ENCODE results near the gene LSG1. TPM values are rescaled to one million over a fixed set of nuclear protein-coding genes. Genes with fewer than 3 reads are reported as not detected.

LSG1 gene
- total RNA-seq, 1 donor from 2014 or later, result 41.2 TPM

GRCh38 chr3:194617143-194617671, 54.8 kb downstream of the LSG1 start:
- no peaks in the 10 kb centered on the region for H3K4me1 ChIP-seq
- no peaks in the 10 kb centered on the region for H4K20me1 ChIP-seq (ENCODE audit: low read depth)
- no peak overlapping the region for H3K27ac Mint-ChIP-seq
- no peak for TF ChIP-seq EZH2phosphoT487 (IDR thresholded peaks at IDR 0.05)
- no peak for TF ChIP-seq EZH2 (IDR thresholded peaks at IDR 0.05)
- no peak for TF ChIP-seq CTCF (IDR thresholded peaks at IDR 0.05)
- no peak overlapping the region for H2AFZ ChIP-seq (replicated peaks)
- H3K79me2 ChIP-seq (ENCODE audit: low read depth), result no peaks in the 10 kb centered on the region
- H3K9me3 Mint-ChIP-seq, result no peaks in the 10 kb centered on the region
- H3K4me3 ChIP-seq, result no peak overlapping the region
- no peak overlapping the region for H3K4me3 Mint-ChIP-seq
- no peaks in the 10 kb centered on the region for H3K36me3 ChIP-seq
- no peaks in the 10 kb centered on the region for H3F3A ChIP-seq (ENCODE audit: low read depth)
- H3K27ac ChIP-seq, result no peak overlapping the region
- H3K27me3 Mint-ChIP-seq (ENCODE audit: insufficient read depth, low read depth), result peaks cover 5% of the 10 kb centered on the region
- H3K4me2 ChIP-seq, result no peak overlapping the region
- H3K9me3 ChIP-seq (ENCODE audit: low read depth), result no peaks in the 10 kb centered on the region
- H3K36me3 Mint-ChIP-seq, result peaks cover 10% of the 10 kb centered on the region
- DNase-seq (ENCODE audit: low spot score), result no peak
- H3K4me1 Mint-ChIP-seq, result peaks cover 2% of the 10 kb centered on the region
- H3K9ac ChIP-seq, result peak overlapping the region; percentile 32
- no peaks in the 10 kb centered on the region for H3K27me3 ChIP-seq

GRCh38 chr3:194615226-194615625, 56.8 kb downstream of the LSG1 start:
- no peak for DNase-seq (ENCODE audit: low spot score)
- Histone ChIP-seq H3K9me3 (ENCODE audit: low read depth) (no peaks in the 10 kb centered on the region), H3K4me2 (no peak overlapping the region), H3K79me2 (ENCODE audit: low read depth) (no peaks in the 10 kb centered on the region), H3F3A (ENCODE audit: low read depth) (no peaks in the 10 kb centered on the region), H3K27ac (no peak overlapping the region), H3K27me3 (no peaks in the 10 kb centered on the region), H3K9ac (no peak overlapping the region), H3K36me3 (no peaks in the 10 kb centered on the region), H3K4me3 (no peak overlapping the region), H4K20me1 (ENCODE audit: low read depth) (no peaks in the 10 kb centered on the region), H2AFZ (replicated peaks) (no peak overlapping the region), H3K4me1 (no peaks in the 10 kb centered on the region)
- Mint-ChIP-seq H3K4me3 (no peak overlapping the region), H3K9me3 (no peaks in the 10 kb centered on the region), H3K27ac (no peak overlapping the region), H3K27me3 (ENCODE audit: insufficient read depth, low read depth) (peaks cover 5% of the 10 kb centered on the region), H3K36me3 (peaks cover 10% of the 10 kb centered on the region), H3K4me1 (no peaks in the 10 kb centered on the region)
- no peak for TF ChIP-seq EZH2 (IDR thresholded peaks at IDR 0.05)
- no peak for TF ChIP-seq EZH2phosphoT487 (IDR thresholded peaks at IDR 0.05)
- no peak for TF ChIP-seq CTCF (IDR thresholded peaks at IDR 0.05)

GRCh38 chr3:194612221-194612620, 59.8 kb downstream of the LSG1 start:
- Histone ChIP-seq H3K27me3 (no peaks in the 10 kb centered on the region), H3K36me3 (no peaks in the 10 kb centered on the region), H3K4me3 (no peak overlapping the region), H3K27ac (no peak overlapping the region), H3K9ac (no peak overlapping the region), H3F3A (ENCODE audit: low read depth) (no peaks in the 10 kb centered on the region), H3K4me1 (no peaks in the 10 kb centered on the region), H3K79me2 (ENCODE audit: low read depth) (no peaks in the 10 kb centered on the region), H4K20me1 (ENCODE audit: low read depth) (no peaks in the 10 kb centered on the region), H3K9me3 (ENCODE audit: low read depth) (no peaks in the 10 kb centered on the region), H2AFZ (replicated peaks) (no peak overlapping the region), H3K4me2 (no peak overlapping the region)
- no peak for TF ChIP-seq EZH2 (IDR thresholded peaks at IDR 0.05)
- TF ChIP-seq CTCF (IDR thresholded peaks at IDR 0.05), result no peak
- no peak for TF ChIP-seq EZH2phosphoT487 (IDR thresholded peaks at IDR 0.05)
- DNase-seq (ENCODE audit: low spot score), result no peak
- H3K36me3 Mint-ChIP-seq, result peaks cover 12% of the 10 kb centered on the region
- H3K9me3 Mint-ChIP-seq, result no peaks in the 10 kb centered on the region
- peaks cover 3% of the 10 kb centered on the region for H3K27me3 Mint-ChIP-seq (ENCODE audit: insufficient read depth, low read depth)
- H3K27ac Mint-ChIP-seq, result no peak overlapping the region
- no peak overlapping the region for H3K4me3 Mint-ChIP-seq
- no peaks in the 10 kb centered on the region for H3K4me1 Mint-ChIP-seq

Data from neural progenitor cell (in vitro differentiated cells).